Activated B cell treated with CpG ODN at 0.5 μM for 24 hours (primary cell): Measurements from ENCODE around the gene MYLK4. TPM values are rescaled to one million over a fixed set of nuclear protein-coding genes. Genes with fewer than 3 reads are reported as not detected.

Source experiments
- ATAC-seq: fragments of 200-7000 bp; cut with Tn5 transposase; one replicate; pipeline ENCODE4 v1.10.0; 2021; ENCODE audit warnings: low read depth, mild to moderate bottlenecking, moderate library complexity
- CTCF ChIA-PET: fragments of 350-600 bp; sonication (Branson Sonifier 250); formaldehyde crosslinking; loops from one replicate; lab custom pipeline; 2021; ENCODE audit warnings: antibody characterized with exemption; lab: Charles Lee
- POLR2A ChIA-PET: fragments of 350-600 bp; sonication (Branson Sonifier 250); formaldehyde crosslinking; loops from one replicate; lab custom pipeline; 2021; ENCODE audit warnings: antibody characterized with exemption; lab: Charles Lee
- DNase-seq: peaks from one replicate; pipeline ENCODE4 v3.0.0; 2022
- H3K27ac Mint-ChIP-seq: one replicate; pipeline ENCODE4 v1.8.0; 2020; ENCODE audit warnings: mixed read lengths
- H3K27me3 Mint-ChIP-seq: one replicate; pipeline ENCODE4 v1.8.0; 2021; ENCODE audit warnings: mixed read lengths
- H3K36me3 Mint-ChIP-seq: one replicate; pipeline ENCODE4 v1.8.0; 2021; ENCODE audit warnings: low read depth, mixed read lengths
- H3K4me1 Mint-ChIP-seq: one replicate; pipeline ENCODE4 v1.8.0; 2021; ENCODE audit warnings: mixed read lengths
- H3K4me3 Mint-ChIP-seq: one replicate; pipeline ENCODE4 v1.8.0; 2020; ENCODE audit warnings: mild to moderate bottlenecking, mixed read lengths
- H3K9me3 Mint-ChIP-seq: one replicate; pipeline ENCODE4 v1.8.0; 2020; ENCODE audit warnings: mixed read lengths
- CTCF ChIP-seq: fragments of 200-600 bp; IDR thresholded peaks from one replicate; pipeline ENCODE4 v1.8.0; 2022; ENCODE audit warnings: antibody characterized with exemption, mild to moderate bottlenecking
- intact Hi-C: fragments of 100-400 bp; cut with micrococcal nuclease; formaldehyde crosslinking; loops from one replicate; pipeline ENCODE4 v1.15.1; 2024
- total RNA-seq: library from RNA; stranded (reverse); gene quantifications from 2 replicates; pipeline ENCODE4 v1.2.3, GENCODE V29; 2022

The MYLK4 gene
- total RNA-seq, 1 donor from 2014 or later: 0.58 TPM

DNA sequence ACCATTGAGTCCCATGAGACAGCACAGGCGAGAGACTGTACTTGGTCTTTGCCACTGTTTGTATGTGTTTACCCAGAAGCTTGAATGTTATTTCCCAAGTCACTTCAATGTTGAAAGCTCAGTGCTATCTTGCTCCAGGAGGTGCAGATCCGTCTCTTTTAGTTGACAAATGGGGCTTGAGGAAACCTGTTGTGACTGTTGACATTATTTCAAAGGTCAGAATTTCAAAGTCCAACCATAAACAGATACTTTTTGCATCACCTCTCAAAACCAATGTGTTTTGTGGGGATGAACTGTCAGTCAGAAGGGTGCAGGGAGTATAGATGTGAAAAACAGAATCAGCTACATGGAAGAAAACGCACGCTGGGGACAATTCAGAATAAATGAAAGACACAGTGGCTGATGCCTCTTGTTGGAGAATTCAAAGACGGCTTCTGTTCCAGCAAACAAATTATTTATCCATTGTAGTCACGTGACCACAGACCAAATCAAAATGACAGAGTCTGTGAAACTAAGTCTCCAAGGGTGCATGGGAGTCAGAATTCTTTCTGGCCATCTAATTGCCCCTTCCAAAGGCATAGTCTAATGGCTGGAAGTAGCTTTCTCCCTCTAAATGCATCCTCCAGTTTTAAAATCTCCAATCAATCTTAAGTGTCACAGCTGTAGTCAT lies 83.7 kb downstream of the MYLK4 start:
- Mint-ChIP-seq H3K9me3 (no peaks in the 10 kb centered on the region), H3K36me3 (no peaks in the 10 kb centered on the region), H3K4me1 (peaks cover under 1% of the 10 kb centered on the region), H3K4me3 (no peak overlapping the region), H3K27me3 (no peaks in the 10 kb centered on the region), H3K27ac (no peak overlapping the region)
- ATAC-seq (no peak), DNase-seq (no peak)
- POLR2A ChIA-PET: interaction anchor here (0.6 kb wide), 1 partner anchor 20 kb away, joined by 3 read pairs; no protein-coding TSS in a partner anchor
- TF ChIP-seq CTCF: no peak
- intact Hi-C loops: no loop called here
- CTCF ChIA-PET: no interaction called here

- ATAC-seq: no peak
- Mint-ChIP-seq H3K27me3 (no peaks in the 10 kb centered on the region), H3K27ac (no peak overlapping the region), H3K4me3 (no peak overlapping the region), H3K36me3 (no peaks in the 10 kb centered on the region), H3K4me1 (peaks cover 11% of the 10 kb centered on the region), H3K9me3 (no peaks in the 10 kb centered on the region)
- ChIA-PET CTCF (no interaction called here), POLR2A (no interaction called here)
- TF ChIP-seq CTCF: no peak
- DNase-seq: no peak
- intact Hi-C loops: no loop called here
Observed at GRCh38 chr6:2665146-2666070, 85.3 kb downstream of the MYLK4 start.

DNA sequence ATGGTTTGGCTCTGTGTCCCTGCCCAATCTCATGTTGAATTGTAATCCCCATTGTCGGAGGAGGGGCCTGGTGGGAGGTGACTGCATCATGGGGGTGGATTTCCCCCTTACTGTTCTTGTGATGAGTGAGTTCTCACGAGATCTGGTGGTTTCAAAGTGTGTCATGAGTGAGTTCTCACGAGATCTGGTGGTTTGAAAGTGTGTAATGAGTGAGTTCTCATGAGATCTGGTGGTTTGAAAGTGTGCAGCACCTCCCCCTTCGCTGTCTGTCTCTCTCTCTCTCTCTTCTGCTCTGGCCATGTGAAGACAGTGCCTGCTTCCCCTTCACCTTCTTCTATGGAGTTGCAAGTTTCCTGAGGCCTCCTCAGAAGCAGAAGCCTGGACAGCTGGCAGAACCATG lies 87.6 kb downstream of the MYLK4 start:
- H3K36me3 Mint-ChIP-seq: no peaks in the 10 kb centered on the region
- peaks cover 22% of the 10 kb centered on the region for H3K4me1 Mint-ChIP-seq
- H3K4me3 Mint-ChIP-seq: no peak overlapping the region
- no peak overlapping the region for H3K27ac Mint-ChIP-seq
- no peak for ATAC-seq
- intact Hi-C loops: no loop called here
- POLR2A ChIA-PET: no interaction called here
- no peaks in the 10 kb centered on the region for H3K9me3 Mint-ChIP-seq
- no peak for DNase-seq
- CTCF ChIA-PET: no interaction called here
- H3K27me3 Mint-ChIP-seq: no peaks in the 10 kb centered on the region
- TF ChIP-seq CTCF: no peak

GRCh38 chr6:2661651-2662050 lies 89.1 kb downstream of the MYLK4 start:
- intact Hi-C loops: no loop called here
- no peak overlapping the region for H3K4me3 Mint-ChIP-seq
- ChIA-PET POLR2A (no interaction called here), CTCF (no interaction called here)
- H3K27ac Mint-ChIP-seq: no peak overlapping the region
- DNase-seq: no peak
- TF ChIP-seq CTCF: no peak
- peaks cover 22% of the 10 kb centered on the region for H3K4me1 Mint-ChIP-seq
- H3K9me3 Mint-ChIP-seq: no peaks in the 10 kb centered on the region
- ATAC-seq: no peak
- H3K36me3 Mint-ChIP-seq: no peaks in the 10 kb centered on the region
- H3K27me3 Mint-ChIP-seq: no peaks in the 10 kb centered on the region

DNA sequence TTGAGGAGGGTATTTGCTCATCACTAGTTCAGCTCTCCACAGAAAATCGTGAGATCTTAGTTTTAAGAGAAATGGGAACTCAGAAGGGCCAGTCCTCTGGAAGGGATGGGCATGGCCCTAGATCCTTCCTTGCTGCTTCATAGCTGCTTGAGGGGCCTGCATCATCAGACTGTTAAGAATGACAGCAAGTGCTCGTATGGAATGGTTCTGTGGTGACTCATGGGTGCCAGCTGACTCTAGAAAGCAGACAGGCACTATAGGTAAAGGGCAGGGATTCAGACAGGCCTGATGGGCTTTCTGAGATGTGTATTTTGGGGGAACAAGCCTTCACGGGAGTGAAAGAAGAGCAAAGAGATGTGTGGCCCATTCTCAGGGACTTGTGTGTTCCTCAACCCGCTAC lies 90.8 kb downstream of the MYLK4 start:
- no peak overlapping the region for H3K27ac Mint-ChIP-seq
- H3K4me3 Mint-ChIP-seq: no peak overlapping the region
- DNase-seq (no peak), ATAC-seq (no peak)
- POLR2A ChIA-PET: interaction anchor here (0.5 kb wide), 1 partner anchor 18 kb away, joined by 4 read pairs; no protein-coding TSS in a partner anchor
- H3K36me3 Mint-ChIP-seq: no peaks in the 10 kb centered on the region
- peaks cover 22% of the 10 kb centered on the region for H3K4me1 Mint-ChIP-seq
- CTCF ChIA-PET: interaction anchor here (1.3 kb wide), 1 partner anchor 24 kb away, joined by 5 read pairs; no protein-coding TSS in a partner anchor
- no peak for TF ChIP-seq CTCF
- H3K27me3 Mint-ChIP-seq: no peaks in the 10 kb centered on the region
- H3K9me3 Mint-ChIP-seq: no peaks in the 10 kb centered on the region
- intact Hi-C loops: no loop called here
